Suprapubic skin (tissue), 4 donors: ENCODE results near the gene MBD3L5.

Experiments
- CTCF ChIP-seq, 2 donors: fragments of 200-600 bp in 1 of 2; fragments of 450-650 bp in 1 of 2; sonication (generic) in 1 of 2; IDR thresholded peaks; one replicate each; pipeline ENCODE4 v1.5.1; 2016 to 2019; ENCODE audit warnings: antibody characterized with exemption in 2 of 2, mild to moderate bottlenecking in 1 of 2, moderate library complexity in 1 of 2
- EP300 ChIP-seq: sonication (generic); formaldehyde crosslinking; IDR thresholded peaks from one replicate; pipeline ENCODE4 v1.6.1; 2017; ENCODE audit warnings: antibody characterized with exemption
- POLR2A ChIP-seq, 2 donors: fragments of 450-650 bp; IDR thresholded peaks; one replicate each; pipeline ENCODE4 v1.6.1; 2017; ENCODE audit warnings: antibody characterized with exemption in 2 of 2, mild to moderate bottlenecking in 2 of 2, moderate library complexity in 2 of 2
- POLR2AphosphoS5 ChIP-seq, 3 donors: sonication (generic); formaldehyde crosslinking; IDR thresholded peaks; one replicate each; pipeline ENCODE4 v1.6.1; 2017; ENCODE audit warnings: antibody characterized with exemption in 3 of 3

DNA sequence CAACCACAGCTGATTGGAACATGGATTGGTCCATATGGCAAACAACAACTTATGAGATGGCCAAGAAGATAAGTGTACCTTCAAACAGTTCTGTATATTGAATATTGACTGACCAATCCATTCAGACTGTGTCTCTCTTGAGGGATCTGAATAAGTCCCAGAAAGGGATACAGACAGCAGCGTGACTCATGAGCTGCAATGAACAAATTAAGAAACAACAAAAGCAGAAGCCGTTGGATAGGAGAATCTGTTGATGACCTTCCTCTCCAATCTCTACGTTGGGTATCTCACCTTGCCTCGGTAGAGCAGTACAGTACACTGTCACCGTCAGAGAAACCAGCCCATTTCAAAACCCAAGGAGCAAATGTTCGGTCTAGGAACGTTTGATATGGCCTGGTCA is 30.4 kb upstream of the MBD3L5 start:
- TF ChIP-seq CTCF (IDR thresholded peaks at IDR 0.05) (no peak), POLR2AphosphoS5 (IDR thresholded peaks at IDR 0.05) (no peak), POLR2A (IDR thresholded peaks at IDR 0.05) (no peak), EP300 (no peak)
